Activated CD4-positive, alpha-beta memory T cell treated with anti-CD3 and anti-CD28 coated beads for 36 hours (primary cell): ENCODE measurements around the gene VSX2. TPM values are rescaled to one million over a fixed set of nuclear protein-coding genes. Genes with fewer than 3 reads are reported as not detected.

Source experiments
- CTCF ChIA-PET: fragments of 350-600 bp; sonication (Branson Sonifier 250); formaldehyde crosslinking; loops from one replicate; lab custom pipeline; 2021; ENCODE audit warnings: antibody characterized with exemption, inconsistent platforms; lab: Charles Lee
- POLR2A ChIA-PET: fragments of 350-600 bp; sonication (Branson Sonifier 250); formaldehyde crosslinking; loops from one replicate; lab custom pipeline; 2021; ENCODE audit warnings: antibody characterized with exemption; lab: Charles Lee
- DNase-seq: peaks from one replicate; pipeline ENCODE4 v3.0.0-alpha.2; 2020
- H3K27ac Mint-ChIP-seq: one replicate; pipeline ENCODE4 v1.8.0; 2021; ENCODE audit warnings: mixed read lengths
- H3K27me3 Mint-ChIP-seq: one replicate; pipeline ENCODE4 v1.8.0; 2021; ENCODE audit warnings: mixed read lengths
- H3K36me3 Mint-ChIP-seq: one replicate; pipeline ENCODE4 v1.8.0; 2021; ENCODE audit warnings: mixed read lengths
- H3K4me1 Mint-ChIP-seq: one replicate; pipeline ENCODE4 v1.8.0; 2021; ENCODE audit warnings: low read depth, mixed read lengths
- H3K4me3 Mint-ChIP-seq: one replicate; pipeline ENCODE4 v1.8.0; 2021; ENCODE audit warnings: mild to moderate bottlenecking, mixed read lengths
- H3K9me3 Mint-ChIP-seq: one replicate; pipeline ENCODE4 v1.8.0; 2021; ENCODE audit warnings: mixed read lengths
- intact Hi-C: fragments of 100-400 bp; cut with micrococcal nuclease; formaldehyde crosslinking; loops from one replicate; pipeline ENCODE4 v1.15.1; 2023
- total RNA-seq, 2 experiments: library from RNA; stranded (reverse); gene quantifications; one replicate each; pipeline ENCODE4 v1.2.3, GENCODE V29; 2021

The VSX2 gene
- total RNA-seq, 2 experiments from 2014 or later = not detected

- POLR2A ChIA-PET = no interaction called here
- no peaks in the 10 kb centered on the region for H3K4me1 Mint-ChIP-seq
These were observed 52.8 kb downstream of the VSX2 start for GRCh38 chr14:74292061-74292460.

GRCh38 chr14:74293606-74294005, 54.4 kb downstream of the VSX2 start:
- ChIA-PET POLR2A (no interaction called here), CTCF (interaction anchor here (1.9 kb wide), 1 partner anchor 10 kb away, joined by 5 read pairs; no protein-coding TSS in a partner anchor)
- intact Hi-C loops = no loop called here
- DNase-seq = no peak
- Mint-ChIP-seq H3K36me3 (peaks cover 10% of the 10 kb centered on the region), H3K4me1 (peaks cover 9% of the 10 kb centered on the region), H3K27ac (no peak overlapping the region), H3K9me3 (no peaks in the 10 kb centered on the region), H3K4me3 (no peak overlapping the region), H3K27me3 (no peaks in the 10 kb centered on the region)

More at GRCh38 chr14:74292061-74292460, 52.8 kb downstream of the VSX2 start:
- Mint-ChIP-seq H3K27me3 (no peaks in the 10 kb centered on the region), H3K27ac (no peak overlapping the region), H3K9me3 (no peaks in the 10 kb centered on the region), H3K36me3 (peaks cover 12% of the 10 kb centered on the region), H3K4me3 (no peak overlapping the region)
- intact Hi-C loops = no loop called here
- DNase-seq = no peak
- CTCF ChIA-PET = no interaction called here

DNA sequence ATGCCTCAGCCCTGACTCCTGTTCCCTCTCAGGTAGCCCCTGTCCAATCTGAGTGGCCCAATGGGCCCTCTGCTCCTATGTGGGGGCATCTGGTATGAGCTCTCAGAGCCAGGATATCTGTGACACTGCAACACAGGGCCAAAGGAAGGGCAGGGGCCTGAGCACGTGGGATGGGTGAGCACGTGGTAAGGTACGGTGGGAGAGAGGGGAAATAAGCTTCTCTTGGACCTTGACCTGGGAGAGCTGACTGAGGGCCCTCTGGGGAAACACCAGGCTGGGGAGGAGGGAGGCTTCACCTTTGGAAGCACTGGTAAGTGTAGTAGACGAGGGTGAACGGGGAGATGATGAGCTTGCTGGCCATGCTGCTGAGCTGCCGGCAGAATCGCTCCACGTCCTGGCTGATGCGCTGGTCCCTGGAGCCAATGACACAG, 56.8 kb downstream of the VSX2 start:
- no peaks in the 10 kb centered on the region for H3K9me3 Mint-ChIP-seq
- H3K4me1 Mint-ChIP-seq = peaks cover 20% of the 10 kb centered on the region
- CTCF ChIA-PET = interaction anchor here (1.7 to 1.9 kb wide), 2 partner anchors 29 to 37 kb away, joined by 4 to 6 read pairs; no protein-coding TSS in a partner anchor
- no peaks in the 10 kb centered on the region for H3K27me3 Mint-ChIP-seq
- H3K27ac Mint-ChIP-seq = no peak overlapping the region
- intact Hi-C loops = no loop called here
- no peak overlapping the region for H3K4me3 Mint-ChIP-seq
- POLR2A ChIA-PET = no interaction called here
- DNase-seq = no peak
- H3K36me3 Mint-ChIP-seq = peaks cover 14% of the 10 kb centered on the region

GRCh38 chr14:74297986-74298385, 58.7 kb downstream of the VSX2 start:
- DNase-seq = no peak
- ChIA-PET CTCF (no interaction called here), POLR2A (no interaction called here)
- Mint-ChIP-seq H3K4me1 (peaks cover 28% of the 10 kb centered on the region), H3K9me3 (no peaks in the 10 kb centered on the region), H3K4me3 (no peak overlapping the region), H3K27ac (no peak overlapping the region), H3K27me3 (no peaks in the 10 kb centered on the region), H3K36me3 (peaks cover 8% of the 10 kb centered on the region)
- intact Hi-C loops = no loop called here

- no peak overlapping the region for H3K4me3 Mint-ChIP-seq
- ChIA-PET POLR2A (no interaction called here), CTCF (no interaction called here)
- H3K9me3 Mint-ChIP-seq = no peaks in the 10 kb centered on the region
- DNase-seq = peak; percentile 41
- H3K36me3 Mint-ChIP-seq = peaks cover 8% of the 10 kb centered on the region
- intact Hi-C loops = no loop called here
- no peaks in the 10 kb centered on the region for H3K27me3 Mint-ChIP-seq
- peaks cover 35% of the 10 kb centered on the region for H3K4me1 Mint-ChIP-seq
- peak overlapping the region; percentile 75 for H3K27ac Mint-ChIP-seq
These were observed 59.9 kb downstream of the VSX2 start for GRCh38 chr14:74299061-74299545.

- ChIA-PET CTCF (interaction anchor here (1.3 kb wide), 1 partner anchor 11 kb away, joined by 3 read pairs; no protein-coding TSS in a partner anchor), POLR2A (no interaction called here)
- no peak for DNase-seq
- intact Hi-C loops = loop anchor here (2.0 to 10.0 kb wide), 3 partner anchors 191 to 1247 kb away; partner anchors contain the start of genes ISCA2, NPC2, RBM25 and YLPM1
- H3K9me3 Mint-ChIP-seq = no peaks in the 10 kb centered on the region
- H3K27ac Mint-ChIP-seq = peak overlapping the region; percentile 94
- H3K27me3 Mint-ChIP-seq = no peaks in the 10 kb centered on the region
- peaks cover 35% of the 10 kb centered on the region for H3K4me1 Mint-ChIP-seq
- H3K4me3 Mint-ChIP-seq = peak overlapping the region; percentile 100
- peaks cover 8% of the 10 kb centered on the region for H3K36me3 Mint-ChIP-seq
These were observed 62.4 kb downstream of the VSX2 start for GRCh38 chr14:74301594-74302151.

DNA sequence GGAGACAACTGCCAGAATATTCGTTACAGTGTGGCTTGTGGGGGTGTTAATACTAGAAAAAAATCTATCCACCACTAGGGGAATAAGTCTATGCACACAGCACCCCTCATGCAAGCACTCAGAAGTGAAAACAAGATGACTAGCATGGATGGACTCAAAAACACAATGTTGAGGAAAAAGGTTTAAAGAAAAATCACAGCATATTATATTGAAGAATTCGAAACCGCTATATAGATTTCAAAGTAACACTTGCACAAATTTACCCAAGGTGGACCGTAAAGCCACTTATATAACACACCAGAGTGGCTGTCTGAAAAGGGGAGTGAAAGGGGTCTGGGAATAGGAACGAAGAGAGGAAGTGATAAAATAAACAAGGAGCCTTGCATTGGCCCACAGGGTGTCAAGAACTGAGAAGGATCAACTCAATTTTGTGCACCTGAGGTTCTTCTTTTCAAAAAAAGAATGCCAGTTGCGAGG, 62.9 kb downstream of the VSX2 start:
- peaks cover 35% of the 10 kb centered on the region for H3K4me1 Mint-ChIP-seq
- H3K27ac Mint-ChIP-seq = peak overlapping the region; percentile 94
- DNase-seq = peak; percentile 20
- H3K4me3 Mint-ChIP-seq = peak overlapping the region; percentile 100
- H3K27me3 Mint-ChIP-seq = no peaks in the 10 kb centered on the region
- no peaks in the 10 kb centered on the region for H3K9me3 Mint-ChIP-seq
- POLR2A ChIA-PET = interaction anchor here (1.1 kb wide), 1 partner anchor 8 kb away, joined by 3 read pairs; no protein-coding TSS in a partner anchor
- CTCF ChIA-PET = interaction anchor here (1.0 to 1.3 kb wide), 2 partner anchors 11 to 36 kb away, joined by 3 read pairs; no protein-coding TSS in a partner anchor
- intact Hi-C loops = loop anchor here (2.0 to 10.0 kb wide), 3 partner anchors 191 to 1247 kb away; partner anchors contain the start of genes ISCA2, NPC2, RBM25 and YLPM1
- peaks cover 8% of the 10 kb centered on the region for H3K36me3 Mint-ChIP-seq

GRCh38 chr14:74302634-74303569, 63.7 kb downstream of the VSX2 start, which contains the start of gene ABCD4:
ABCD4 (minus strand) TSS chr14:74302934; CDS start chr14:74302912, 22 bp downstream.
- Mint-ChIP-seq H3K27me3 (no peaks in the 10 kb centered on the region), H3K4me1 (peaks cover 32% of the 10 kb centered on the region), H3K9me3 (no peaks in the 10 kb centered on the region), H3K4me3 (peak within 1 kb of the TSS; percentile 100), H3K27ac (peak within 1 kb of the TSS; percentile 94), H3K36me3 (peaks cover 8% of the 10 kb centered on the region)
- peak; percentile 92 for DNase-seq
- ChIA-PET POLR2A (interaction anchor here (1.1 kb wide), 1 partner anchor 8 kb away, joined by 3 read pairs; no protein-coding TSS in a partner anchor), CTCF (interaction anchor here (0.6 to 1.3 kb wide), 3 partner anchors 10 to 43 kb away, joined by 3 to 4 read pairs (median 3); no protein-coding TSS in a partner anchor)
- intact Hi-C loops = loop anchor here (1.0 to 10.0 kb wide), 4 partner anchors 190 to 1248 kb away; partner anchors contain the start of genes ISCA2, NPC2, RBM25 and YLPM1

GRCh38 chr14:74308695-74309094, 69.4 kb downstream of the VSX2 start:
- Mint-ChIP-seq H3K36me3 (no peaks in the 10 kb centered on the region), H3K27ac (no peak overlapping the region), H3K9me3 (no peaks in the 10 kb centered on the region), H3K4me1 (no peaks in the 10 kb centered on the region), H3K27me3 (no peaks in the 10 kb centered on the region), H3K4me3 (no peak overlapping the region)
- intact Hi-C loops = loop anchor here (10.0 kb wide), 1 partner anchor 1254 kb away; the partner anchor contains the start of gene RBM25
- DNase-seq = no peak
- ChIA-PET CTCF (interaction anchor here (0.8 to 0.9 kb wide), 2 partner anchors 16 to 388 kb away, joined by 3 read pairs; no protein-coding TSS in a partner anchor), POLR2A (interaction anchor here (0.6 kb wide), 1 partner anchor 1319 kb away, joined by 6 read pairs; no protein-coding TSS in a partner anchor)

- intact Hi-C loops = loop anchor here (10.0 kb wide), 1 partner anchor 1255 kb away; the partner anchor contains the start of gene RBM25
- H3K4me1 Mint-ChIP-seq = no peaks in the 10 kb centered on the region
- no peaks in the 10 kb centered on the region for H3K9me3 Mint-ChIP-seq
- no peak overlapping the region for H3K27ac Mint-ChIP-seq
- no peak overlapping the region for H3K4me3 Mint-ChIP-seq
- DNase-seq = no peak
- H3K27me3 Mint-ChIP-seq = no peaks in the 10 kb centered on the region
- ChIA-PET CTCF (interaction anchor here (0.8 to 0.9 kb wide), 2 partner anchors 15 to 387 kb away, joined by 3 read pairs; no protein-coding TSS in a partner anchor), POLR2A (interaction anchor here (0.6 kb wide), 1 partner anchor 1319 kb away, joined by 6 read pairs; no protein-coding TSS in a partner anchor)
- H3K36me3 Mint-ChIP-seq = no peaks in the 10 kb centered on the region
These were observed 70.1 kb downstream of the VSX2 start for GRCh38 chr14:74309125-74310022.
